Progenitor cell of endocrine pancreas (in vitro differentiated cells): ENCODE measurements around the gene CDH4. TPM values are rescaled to one million over a fixed set of nuclear protein-coding genes. Genes with fewer than 3 reads are reported as not detected.

Source experiments
- DNase-seq: peaks from one replicate; pipeline ENCODE4 v3.0.0; 2021; ENCODE audit warnings: low spot score; ENCODE audit not compliant: unreplicated experiment
- H3K27ac Mint-ChIP-seq: 2 replicates; pipeline ENCODE4 v1.8.0; 2021; ENCODE audit warnings: mild to moderate bottlenecking, moderate library complexity, mixed read lengths
- H3K27me3 Mint-ChIP-seq: 2 replicates; pipeline ENCODE4 v1.8.0; 2021; ENCODE audit warnings: mixed read lengths
- H3K36me3 Mint-ChIP-seq: 2 replicates; pipeline ENCODE4 v1.8.0; 2022; ENCODE audit warnings: mixed read lengths; ENCODE audit not compliant: insufficient read depth
- H3K4me1 Mint-ChIP-seq: 2 replicates; pipeline ENCODE4 v1.8.0; 2021; ENCODE audit warnings: low read depth, mixed read lengths
- H3K4me3 Mint-ChIP-seq: 2 replicates; pipeline ENCODE4 v1.8.0; 2021; ENCODE audit warnings: low read depth, mild to moderate bottlenecking, moderate library complexity, mixed read lengths
- H3K9me3 Mint-ChIP-seq: 2 replicates; pipeline ENCODE4 v1.8.0; 2021; ENCODE audit warnings: low read depth, mixed read lengths
- CTCF ChIP-seq: fragments of 200-600 bp; sonication (generic); IDR thresholded peaks from one replicate; pipeline ENCODE4 v1.5.0; 2021; ENCODE audit warnings: antibody characterized with exemption, mild to moderate bottlenecking; ENCODE audit not compliant: unreplicated experiment
- total RNA-seq: library from RNA; stranded (reverse); gene quantifications from 2 replicates; pipeline ENCODE4 v1.2.1, GENCODE V29; 2021

The CDH4 gene
- total RNA-seq, 1 donor from 2014 or later: 0.43 TPM

DNA sequence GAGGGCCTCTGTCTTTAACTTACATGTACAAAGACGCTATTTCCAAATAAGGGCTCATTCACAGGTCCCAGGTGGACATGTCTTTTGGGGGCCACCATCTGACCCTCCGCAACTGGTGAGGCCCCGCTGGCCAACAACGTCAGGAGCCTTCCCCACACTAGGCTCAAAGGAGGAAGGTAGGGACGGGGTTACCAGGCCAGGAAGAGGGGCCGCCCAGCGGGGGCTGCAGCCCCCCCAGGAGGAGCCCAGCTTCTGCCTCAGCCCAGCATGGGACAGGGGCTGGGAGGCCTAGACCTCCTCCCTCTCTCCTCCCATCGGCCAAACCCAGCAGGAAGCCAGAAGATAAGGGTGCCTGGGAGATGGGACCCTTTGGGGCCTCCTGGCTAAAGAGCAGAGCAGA lies 670.9 kb downstream of the CDH4 start:
- Mint-ChIP-seq H3K4me3 (no peak overlapping the region), H3K4me1 (no peaks in the 10 kb centered on the region), H3K27ac (no peak overlapping the region), H3K27me3 (no peaks in the 10 kb centered on the region), H3K9me3 (peaks cover 3% of the 10 kb centered on the region), H3K36me3 (no peaks in the 10 kb centered on the region)
- TF ChIP-seq CTCF: no peak
- DNase-seq: no peak

DNA sequence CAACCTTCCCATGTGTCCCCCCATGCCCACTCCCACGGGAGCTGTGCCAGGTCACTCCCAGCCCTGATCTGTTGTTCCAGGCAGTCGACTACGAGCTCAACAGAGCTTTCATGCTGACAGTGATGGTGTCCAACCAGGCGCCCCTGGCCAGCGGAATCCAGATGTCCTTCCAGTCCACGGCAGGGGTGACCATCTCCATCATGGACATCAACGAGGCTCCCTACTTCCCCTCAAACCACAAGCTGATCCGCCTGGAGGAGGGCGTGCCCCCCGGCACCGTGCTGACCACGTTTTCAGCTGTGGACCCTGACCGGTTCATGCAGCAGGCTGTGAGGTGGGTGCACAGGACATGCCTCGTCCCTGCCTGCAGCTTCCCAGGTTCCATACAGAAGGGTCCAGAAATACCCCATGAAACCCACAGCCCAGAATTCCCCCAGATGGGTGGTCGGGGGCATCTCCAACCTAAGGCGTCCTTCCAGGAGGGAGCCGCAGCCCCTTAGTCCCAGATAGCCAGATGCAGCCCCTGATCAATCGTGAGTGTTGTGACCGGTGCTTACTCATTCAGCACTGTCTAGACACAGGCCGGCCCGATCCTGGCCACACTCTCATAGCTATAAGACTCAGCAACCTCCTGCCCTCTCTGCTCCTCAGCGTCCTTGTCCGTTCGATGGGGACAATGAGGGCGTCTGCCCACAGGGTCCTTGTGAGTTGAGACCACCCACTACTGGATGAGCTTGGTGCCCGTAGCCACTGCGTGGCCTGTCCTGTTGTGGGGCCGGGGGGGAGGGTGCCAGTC lies 671.5 kb downstream of the CDH4 start:
- Mint-ChIP-seq H3K9me3 (peaks cover 3% of the 10 kb centered on the region), H3K4me1 (no peaks in the 10 kb centered on the region), H3K27ac (no peak overlapping the region), H3K27me3 (no peaks in the 10 kb centered on the region), H3K4me3 (no peak overlapping the region), H3K36me3 (no peaks in the 10 kb centered on the region)
- no peak for DNase-seq
- TF ChIP-seq CTCF: no peak

DNA sequence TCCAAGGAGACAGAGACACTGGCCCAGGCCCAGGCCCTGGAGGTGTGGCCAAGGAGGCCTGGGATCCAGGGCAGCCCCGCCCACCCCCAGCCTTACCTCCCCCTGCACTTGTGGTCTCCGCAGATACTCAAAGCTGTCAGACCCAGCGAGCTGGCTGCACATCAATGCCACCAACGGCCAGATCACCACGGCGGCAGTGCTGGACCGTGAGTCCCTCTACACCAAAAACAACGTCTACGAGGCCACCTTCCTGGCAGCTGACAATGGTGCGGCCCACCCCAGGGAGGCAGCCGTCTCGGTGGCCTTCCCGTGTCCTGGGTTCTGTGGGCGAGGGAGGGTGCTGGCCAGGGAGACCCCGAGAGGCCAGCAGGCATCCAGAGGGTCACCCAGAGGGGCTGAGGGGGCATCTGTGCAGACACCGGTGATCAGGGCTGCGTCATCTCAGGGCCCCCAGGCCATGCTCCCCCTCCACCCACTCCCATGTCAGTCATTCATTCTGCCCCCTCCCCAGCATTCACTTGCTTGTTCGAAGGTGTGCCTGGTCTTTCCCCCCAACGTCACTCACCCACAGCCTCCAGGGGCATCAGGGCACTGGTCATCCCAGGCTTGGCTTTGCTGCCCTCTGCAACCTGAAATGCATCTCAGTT lies 672.3 kb downstream of the CDH4 start:
- no peaks in the 10 kb centered on the region for H3K4me1 Mint-ChIP-seq
- H3K9me3 Mint-ChIP-seq: peaks cover 3% of the 10 kb centered on the region
- no peak for TF ChIP-seq CTCF
- H3K4me3 Mint-ChIP-seq: no peak overlapping the region
- DNase-seq: no peak
- no peak overlapping the region for H3K27ac Mint-ChIP-seq
- H3K27me3 Mint-ChIP-seq: no peaks in the 10 kb centered on the region
- H3K36me3 Mint-ChIP-seq: no peaks in the 10 kb centered on the region

- Mint-ChIP-seq H3K4me1 (no peaks in the 10 kb centered on the region), H3K4me3 (no peak overlapping the region), H3K36me3 (no peaks in the 10 kb centered on the region), H3K27me3 (no peaks in the 10 kb centered on the region), H3K9me3 (peaks cover 3% of the 10 kb centered on the region), H3K27ac (no peak overlapping the region)
- no peak for TF ChIP-seq CTCF
- DNase-seq: no peak
These were observed 672.9 kb downstream of the CDH4 start for GRCh38 chr20:61924858-61925554.

GRCh38 chr20:61925555-61926252 lies 673.6 kb downstream of the CDH4 start:
- no peak for DNase-seq
- Mint-ChIP-seq H3K36me3 (no peaks in the 10 kb centered on the region), H3K4me3 (no peak overlapping the region), H3K27me3 (no peaks in the 10 kb centered on the region), H3K4me1 (no peaks in the 10 kb centered on the region), H3K27ac (no peak overlapping the region), H3K9me3 (peaks cover 2% of the 10 kb centered on the region)
- TF ChIP-seq CTCF: no peak
